Measurements from ENCODE around the gene HDDC3. TPM values are rescaled to one million over a fixed set of nuclear protein-coding genes. Genes with fewer than 3 reads are reported as not detected.

HDDC3 gene
- total and polyA plus RNA-seq, 9 of the 15 experiments (the other 6 are each of a cell fraction or from before 2014, with no cell fraction given), result 14.9 to 55.8 (median 36.9) TPM

- TF ChIP-seq, protein P1, sequence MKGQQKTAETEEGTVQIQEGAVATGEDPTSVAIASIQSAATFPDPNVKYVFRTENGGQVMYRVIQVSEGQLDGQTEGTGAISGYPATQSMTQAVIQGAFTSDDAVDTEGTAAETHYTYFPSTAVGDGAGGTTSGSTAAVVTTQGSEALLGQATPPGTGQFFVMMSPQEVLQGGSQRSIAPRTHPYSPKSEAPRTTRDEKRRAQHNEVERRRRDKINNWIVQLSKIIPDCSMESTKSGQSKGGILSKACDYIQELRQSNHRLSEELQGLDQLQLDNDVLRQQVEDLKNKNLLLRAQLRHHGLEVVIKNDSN (CRISPR knock-in tag; IDR thresholded peaks at IDR 0.05), result 0 out of 2 replicates have a peak, but pooled peaks have one; percentile 7
- 0 out of 2 replicates have a peak, but pooled peaks have one; percentile 15 for TF ChIP-seq ZNF76 (CRISPR knock-in tag; IDR thresholded peaks at IDR 0.05; ENCODE audit: borderline replicate concordance)
- TF ChIP-seq ZNF444 (CRISPR knock-in tag; IDR thresholded peaks at IDR 0.05), result no peak
- TF ChIP-seq KDM1A (IDR thresholded peaks at IDR 0.05), result 0 out of 4 replicates have a peak, but pooled peaks of 1 of the 2 experiments have one; percentile 23
- TF ChIP-seq, protein P2, sequence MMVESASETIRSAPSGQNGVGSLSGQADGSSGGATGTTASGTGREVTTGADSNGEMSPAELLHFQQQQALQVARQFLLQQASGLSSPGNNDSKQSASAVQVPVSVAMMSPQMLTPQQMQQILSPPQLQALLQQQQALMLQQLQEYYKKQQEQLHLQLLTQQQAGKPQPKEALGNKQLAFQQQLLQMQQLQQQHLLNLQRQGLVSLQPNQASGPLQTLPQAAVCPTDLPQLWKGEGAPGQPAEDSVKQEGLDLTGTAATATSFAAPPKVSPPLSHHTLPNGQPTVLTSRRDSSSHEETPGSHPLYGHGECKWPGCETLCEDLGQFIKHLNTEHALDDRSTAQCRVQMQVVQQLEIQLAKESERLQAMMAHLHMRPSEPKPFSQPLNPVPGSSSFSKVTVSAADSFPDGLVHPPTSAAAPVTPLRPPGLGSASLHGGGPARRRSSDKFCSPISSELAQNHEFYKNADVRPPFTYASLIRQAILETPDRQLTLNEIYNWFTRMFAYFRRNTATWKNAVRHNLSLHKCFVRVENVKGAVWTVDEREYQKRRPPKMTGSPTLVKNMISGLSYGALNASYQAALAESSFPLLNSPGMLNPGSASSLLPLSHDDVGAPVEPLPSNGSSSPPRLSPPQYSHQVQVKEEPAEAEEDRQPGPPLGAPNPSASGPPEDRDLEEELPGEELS (CRISPR knock-in tag; IDR thresholded peaks at IDR 0.05; ENCODE audit: borderline replicate concordance), result no peak
- TF ChIP-seq, protein P3, sequence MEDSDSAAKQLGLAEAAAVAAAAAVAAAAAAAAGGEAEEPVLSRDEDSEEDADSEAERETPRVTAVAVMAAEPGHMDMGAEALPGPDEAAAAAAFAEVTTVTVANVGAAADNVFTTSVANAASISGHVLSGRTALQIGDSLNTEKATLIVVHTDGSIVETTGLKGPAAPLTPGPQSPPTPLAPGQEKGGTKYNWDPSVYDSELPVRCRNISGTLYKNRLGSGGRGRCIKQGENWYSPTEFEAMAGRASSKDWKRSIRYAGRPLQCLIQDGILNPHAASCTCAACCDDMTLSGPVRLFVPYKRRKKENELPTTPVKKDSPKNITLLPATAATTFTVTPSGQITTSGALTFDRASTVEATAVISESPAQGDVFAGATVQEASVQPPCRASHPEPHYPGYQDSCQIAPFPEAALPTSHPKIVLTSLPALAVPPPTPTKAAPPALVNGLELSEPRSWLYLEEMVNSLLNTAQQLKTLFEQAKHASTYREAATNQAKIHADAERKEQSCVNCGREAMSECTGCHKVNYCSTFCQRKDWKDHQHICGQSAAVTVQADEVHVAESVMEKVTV (CRISPR knock-in tag; IDR thresholded peaks at IDR 0.05), result peak; percentile 52
- no peak for TF ChIP-seq ZBTB1 (CRISPR knock-in tag; IDR thresholded peaks at IDR 0.05; ENCODE audit: borderline replicate concordance, low read depth)
- TF ChIP-seq EHMT2 (IDR thresholded peaks at IDR 0.05), result no peak
- 0 out of 2 replicates have a peak, but pooled peaks have one; percentile 9 for TF ChIP-seq SMARCA4 (IDR thresholded peaks at IDR 0.05)
- peak; percentile 32; the same call in 1 of the 2 replicates for TF ChIP-seq CREM (IDR thresholded peaks at IDR 0.05; ENCODE audit: low read depth)
- peak; percentile 61 for TF ChIP-seq SMC3 (conservative IDR thresholded peaks at IDR 0.05; ENCODE audit: insufficient read depth, low read depth, low read length)
- TF ChIP-seq ZNF668 (CRISPR knock-in tag; IDR thresholded peaks at IDR 0.05), result no peak
- TF ChIP-seq NFATC3 (IDR thresholded peaks at IDR 0.05), result no peak
- TF ChIP-seq SRF (CRISPR knock-in tag; IDR thresholded peaks at IDR 0.05), result 0 out of 4 replicates have a peak, but pooled peaks of 1 of the 2 experiments have one; percentile 31
- TF ChIP-seq XRCC5 (IDR thresholded peaks at IDR 0.05; ENCODE audit: low read depth, low read length), result peak; percentile 73; the same call in 1 of the 2 replicates
- TF ChIP-seq SMAD3 (CRISPR knock-in tag; conservative IDR thresholded peaks at IDR 0.05), result 0 out of 2 replicates have a peak, but pooled peaks have one; percentile 19
- TF ChIP-seq CC2D1A (IDR thresholded peaks at IDR 0.05), result 0 out of 2 replicates have a peak, but pooled peaks have one; percentile 46
- TF ChIP-seq EP400 (IDR thresholded peaks at IDR 0.05), result 0 out of 2 replicates have a peak, but pooled peaks have one; percentile 1
- no peak for TF ChIP-seq CEBPZ (IDR thresholded peaks at IDR 0.05; ENCODE audit: borderline replicate concordance, low read depth, low read length)
- TF ChIP-seq ATF7 (IDR thresholded peaks at IDR 0.05), result 0 out of 2 replicates have a peak, but pooled peaks have one; percentile 26
- TF ChIP-seq ZNF57 (CRISPR knock-in tag; IDR thresholded peaks at IDR 0.05), result no peak
Measured at GRCh38 chr15:90934256-90934948, 2.1 kb upstream of the HDDC3 start (continued).
